Measurements from ENCODE around the gene ZMYND11.
"Not testable (repeated sequence)": the region's sequence is repeated elsewhere in the genome, so short reads cannot be mapped to it uniquely, and the experiment has no call there.

The ZMYND11 gene

GRCh38 chr10:132946-133898, 2.0 kb upstream of the ZMYND11 start:
- no peak for DNase-seq (ENCODE audit: low spot score)

DNA sequence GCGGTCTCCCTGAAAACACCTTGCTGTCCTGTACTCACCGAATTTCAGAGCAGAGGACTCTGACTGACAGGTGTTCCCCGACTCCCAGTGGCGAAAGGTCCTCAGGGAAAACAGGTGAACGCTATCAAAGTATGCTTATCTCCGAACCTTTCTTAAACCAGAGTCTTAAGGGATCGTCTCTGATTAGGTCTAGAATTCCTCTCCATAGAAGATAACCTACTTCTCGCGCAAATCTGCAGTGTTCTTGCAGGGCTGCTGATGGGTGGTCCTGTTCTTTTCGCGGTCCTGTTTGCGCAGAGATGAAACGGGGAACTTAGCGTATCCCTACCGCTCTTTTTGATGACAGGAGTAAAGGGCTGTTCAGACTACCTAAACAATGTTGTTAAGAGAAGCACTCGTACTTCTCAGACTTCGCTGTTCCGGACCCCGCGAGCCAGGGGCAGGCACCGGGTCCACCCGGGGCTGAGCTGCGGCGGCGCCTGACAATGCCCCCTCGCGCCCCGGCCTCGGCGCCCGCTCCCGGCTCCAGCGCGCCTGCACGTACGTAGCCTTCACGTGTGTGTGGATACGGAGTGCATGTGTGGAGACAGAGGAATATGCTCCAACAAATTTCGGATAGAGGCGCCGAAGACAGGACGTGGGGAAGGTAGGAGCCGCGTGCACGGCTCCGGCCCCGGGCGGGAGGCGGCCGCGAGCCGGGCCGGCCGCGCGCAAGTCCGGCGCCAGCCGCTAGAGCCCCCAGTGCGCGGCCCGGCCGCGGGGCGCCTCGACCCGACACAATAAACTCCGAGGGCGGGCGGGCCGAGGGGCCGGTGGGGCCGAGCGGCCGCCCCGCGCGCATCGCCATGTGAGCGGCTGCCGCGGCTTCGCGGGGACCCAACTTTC, 766 bp upstream of the ZMYND11 start:
- peak; percentile 13 for DNase-seq (ENCODE audit: low spot score)

DNA sequence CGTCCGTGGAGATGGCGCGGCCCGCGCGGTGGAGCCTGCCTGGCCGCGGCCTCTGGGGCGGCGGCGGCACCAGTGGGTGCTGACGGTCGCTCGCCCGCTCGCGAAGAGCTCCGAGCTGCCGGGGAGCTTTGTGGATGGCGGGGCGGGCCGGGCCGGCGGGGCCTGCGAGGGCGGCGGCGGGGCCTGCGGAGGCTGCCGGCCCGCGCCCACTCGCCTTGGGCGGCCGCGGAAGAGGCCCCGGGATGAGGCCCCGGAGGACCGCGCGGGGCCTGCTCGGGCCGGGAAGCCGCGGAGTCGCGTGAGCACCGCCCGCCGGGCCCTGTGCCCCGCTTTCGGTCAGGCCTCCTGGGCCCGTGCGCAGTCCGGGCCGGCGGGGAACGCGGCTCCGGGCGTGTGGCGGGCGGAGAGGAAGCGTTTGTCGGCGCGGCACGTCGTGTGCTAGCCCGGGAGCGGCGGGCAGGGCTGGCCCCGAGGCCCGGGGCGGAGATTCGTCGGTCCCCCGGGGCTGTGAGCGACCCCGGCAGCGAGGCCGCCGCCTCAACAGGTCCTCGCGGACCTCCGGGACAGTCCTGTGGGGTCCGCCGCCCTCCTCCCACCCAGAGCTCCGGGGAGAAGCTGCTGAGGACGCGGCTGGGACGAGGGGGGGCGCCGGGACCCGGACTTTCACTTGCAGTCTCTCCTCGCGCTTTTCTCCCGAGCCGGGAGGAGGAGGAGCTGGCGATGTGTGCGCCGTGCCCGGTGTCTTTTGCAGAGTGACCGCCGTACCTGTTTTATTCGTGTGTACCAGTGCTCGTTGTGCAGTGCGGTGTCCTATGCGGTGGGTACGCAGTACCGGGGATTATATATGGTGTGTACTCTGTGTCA, 578 bp downstream of the ZMYND11 start:
- peak; percentile 54 for DNase-seq (ENCODE audit: low spot score)

GRCh38 chr10:136465-136762, 1.2 kb downstream of the ZMYND11 start:
- no peak for DNase-seq (ENCODE audit: low spot score)

- DNase-seq (ENCODE audit: low spot score): peak; percentile 43
Observed at GRCh38 chr10:137031-137430, 1.8 kb downstream of the ZMYND11 start.

- no peak for DNase-seq (ENCODE audit: low spot score)
Observed at GRCh38 chr10:137606-138005, 2.4 kb downstream of the ZMYND11 start.

- no peak for DNase-seq (ENCODE audit: low spot score)
Observed at GRCh38 chr10:142371-142770, 7.1 kb downstream of the ZMYND11 start.

- no peak for DNase-seq (ENCODE audit: low spot score)
Observed at GRCh38 chr10:152915-153314, 17.7 kb downstream of the ZMYND11 start.

GRCh38 chr10:154348-154747, 19.1 kb downstream of the ZMYND11 start:
- no peak for DNase-seq (ENCODE audit: low spot score)

GRCh38 chr10:167383-167782, 32.1 kb downstream of the ZMYND11 start:
- no peak for DNase-seq (ENCODE audit: low spot score)

- DNase-seq (ENCODE audit: low spot score): no peak
Observed at GRCh38 chr10:173741-174140, 38.5 kb downstream of the ZMYND11 start.

- no peak for DNase-seq (ENCODE audit: low spot score)
Observed at GRCh38 chr10:176677-177076, 41.4 kb downstream of the ZMYND11 start.

GRCh38 chr10:178208-178607, 43.0 kb downstream of the ZMYND11 start:
- DNase-seq (ENCODE audit: low spot score): peak; percentile 6

- DNase-seq (ENCODE audit: low spot score): no peak
Observed at GRCh38 chr10:178723-179122, 43.5 kb downstream of the ZMYND11 start.

DNA sequence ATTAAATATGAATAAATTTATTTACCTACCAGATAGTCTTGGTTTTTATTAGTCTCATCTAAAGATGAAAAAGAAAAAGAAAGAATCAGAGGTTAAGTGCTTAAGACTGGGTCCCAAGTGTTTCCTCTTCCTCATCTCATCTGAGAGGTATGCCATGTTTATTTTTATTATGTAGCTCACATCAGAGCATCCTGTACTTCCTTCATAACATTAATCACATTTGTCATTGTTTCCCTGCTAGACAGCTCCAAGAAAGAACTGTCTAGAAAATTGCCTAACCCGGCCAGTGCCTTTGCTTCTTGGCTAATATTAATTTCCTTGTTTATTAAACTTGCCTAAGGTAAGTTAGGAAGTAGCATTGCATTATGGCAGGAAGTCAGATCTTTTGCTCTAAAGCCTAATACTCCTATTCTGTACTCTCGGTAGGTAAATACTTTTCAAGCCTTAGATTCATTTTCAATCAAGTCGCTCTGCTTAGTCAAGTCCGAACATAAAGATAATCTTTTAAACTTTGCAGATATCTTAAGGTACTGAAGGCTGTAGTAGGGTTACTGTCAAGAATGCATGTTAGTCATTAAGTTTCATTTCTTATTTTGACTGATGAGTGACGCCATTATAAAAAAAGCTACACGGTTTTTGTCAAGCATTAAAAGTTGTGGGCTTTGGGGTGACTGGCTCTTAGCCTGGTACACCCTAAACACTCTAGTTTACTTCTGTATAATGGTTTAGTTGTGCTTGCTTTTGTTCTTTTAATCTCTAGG, 47.4 kb downstream of the ZMYND11 start:
- DNase-seq (ENCODE audit: low spot score): no peak

- no peak for DNase-seq (ENCODE audit: low spot score)
Observed at GRCh38 chr10:184174-184573, 48.9 kb downstream of the ZMYND11 start.

DNA sequence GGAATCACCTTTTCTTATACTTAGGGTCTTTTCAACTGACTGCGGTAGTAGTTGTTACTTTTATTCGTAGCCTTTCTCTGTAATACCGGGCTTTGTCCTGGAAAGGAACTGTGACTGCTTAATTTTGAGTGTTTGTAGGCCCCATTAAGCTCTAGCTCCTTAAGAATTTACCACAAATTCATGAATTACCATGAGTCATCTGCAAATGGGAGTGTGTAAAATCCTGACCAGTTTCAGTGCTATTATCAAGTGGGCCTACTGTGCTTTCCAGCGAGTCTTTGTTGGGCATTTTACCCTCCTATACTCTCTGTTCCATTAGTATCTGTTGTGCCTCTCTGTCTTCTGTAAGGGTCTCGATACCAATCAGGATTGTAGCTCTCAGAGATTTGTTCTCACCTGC, 49.7 kb downstream of the ZMYND11 start:
- DNase-seq (ENCODE audit: low spot score): no peak

DNA sequence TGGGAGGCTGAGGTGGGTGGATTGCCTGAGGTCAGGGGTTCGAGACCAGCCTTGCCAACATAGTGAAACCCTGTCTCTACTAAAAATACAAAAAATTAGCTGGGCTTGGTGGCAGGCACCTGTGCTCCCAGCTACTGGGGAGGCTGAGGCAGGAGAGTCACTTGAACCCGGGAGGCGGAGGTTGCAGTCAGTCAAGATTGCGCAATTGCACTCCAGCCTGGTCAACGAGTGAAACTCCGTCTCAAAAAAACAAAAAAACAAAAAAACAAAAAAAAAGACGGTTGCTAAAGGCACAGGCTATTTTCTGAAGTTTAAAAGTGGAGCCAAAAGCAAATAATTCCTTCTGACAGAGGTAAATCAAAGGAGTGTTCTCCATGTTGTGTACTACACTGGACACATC, 50.3 kb downstream of the ZMYND11 start:
- DNase-seq (ENCODE audit: low spot score): not testable (repeated sequence)

DNA sequence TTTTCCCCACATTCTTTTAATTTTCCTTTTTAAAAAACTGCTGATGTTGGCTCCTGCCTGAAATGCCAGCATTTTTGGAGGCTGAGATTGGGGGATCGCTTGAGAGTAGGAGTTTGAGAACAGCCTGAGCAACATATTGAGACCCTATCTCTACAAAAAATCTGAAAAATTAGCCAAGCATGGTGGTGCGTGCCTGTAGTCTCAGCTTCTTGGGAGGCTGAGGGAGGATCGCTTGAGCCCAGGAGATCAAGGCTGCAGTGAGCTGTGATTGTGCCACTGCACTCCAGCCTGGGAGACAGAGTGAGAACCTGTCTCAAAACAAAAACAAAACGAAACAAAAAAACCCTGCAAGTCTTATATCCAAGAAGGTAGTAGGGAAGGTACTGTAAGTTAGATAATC, 51.7 kb downstream of the ZMYND11 start:
- no peak for DNase-seq (ENCODE audit: low spot score)

DNA sequence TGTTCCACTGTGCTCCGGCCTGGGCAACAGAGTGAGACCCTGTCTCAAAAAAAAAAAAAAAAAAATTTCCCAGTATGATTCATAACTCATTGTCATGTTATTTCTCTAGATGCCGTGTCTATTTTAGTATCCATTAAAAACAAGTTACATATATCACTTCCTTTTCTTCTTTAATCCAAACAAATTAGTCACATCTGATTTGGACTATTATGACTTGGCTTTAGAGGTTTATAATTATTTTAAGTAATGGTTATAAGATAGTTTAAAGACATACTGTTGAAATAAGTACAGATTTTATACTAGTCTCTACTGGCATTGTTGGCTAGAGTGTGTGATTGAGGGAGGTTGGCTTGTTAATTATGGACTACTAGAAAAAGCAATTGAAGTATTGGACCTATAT, 53.3 kb downstream of the ZMYND11 start:
- no peak for DNase-seq (ENCODE audit: low spot score)

GRCh38 chr10:190216-190615, 55.0 kb downstream of the ZMYND11 start:
- DNase-seq (ENCODE audit: low spot score): no peak

Measured in germinal center (tissue), 1 donor.